WERI-Rb-1 (cell line): ENCODE measurements around the gene NPY5R.

ENCODE experiments used
- DNase-seq: peaks from one replicate; pipeline ENCODE4 v3.0.0-alpha.2; 2020
- H3K27ac ChIP-seq: fragments of 250-450 bp; sonication (Bioruptor Pico); 2 replicates; pipeline ENCODE4 v1.5.1; 2020; ENCODE audit warnings: mild to moderate bottlenecking, moderate library complexity
- H3K27me3 ChIP-seq: fragments of 250-450 bp; sonication (Bioruptor Pico); 2 replicates; pipeline ENCODE4 v1.5.1; 2021; ENCODE audit warnings: mild to moderate bottlenecking, low read depth, moderate library complexity; ENCODE audit not compliant: insufficient read depth, severe bottlenecking
- H3K36me3 ChIP-seq: fragments of 250-450 bp; sonication (Bioruptor Pico); 2 replicates; pipeline ENCODE4 v1.5.1; 2020; ENCODE audit warnings: mild to moderate bottlenecking, moderate library complexity
- H3K4me3 ChIP-seq: 2 replicates; pipeline ENCODE4 v1.5.1; 2011; ENCODE audit warnings: low read depth, mild to moderate bottlenecking, control low read depth, low read length
- H3K9me3 ChIP-seq: fragments of 250-450 bp; sonication (Bioruptor Pico); 2 replicates; pipeline ENCODE4 v1.5.1; 2021; ENCODE audit warnings: mild to moderate bottlenecking, moderate library complexity; ENCODE audit not compliant: severe bottlenecking
- TF ChIP-seq, protein P1 (sequence below): IDR thresholded peaks from 2 replicates; pipeline ENCODE4 v1.5.1; 2011; ENCODE audit warnings: low read depth, mild to moderate bottlenecking, control low read depth, inconsistent platforms, low read length

Gene NPY5R

GRCh38 chr4:163343604-163344146 lies at the start of gene NPY5R:
Gene NPY5R, plus strand, starts transcription at chr4:163343892. Its CDS starts 6,382 bp downstream, at chr4:163350274.
- H3K4me3 ChIP-seq: peak within 1 kb of the TSS; percentile 67
- H3K9me3 ChIP-seq: no peaks in the 10 kb centered on the region
- TF ChIP-seq, protein P1, sequence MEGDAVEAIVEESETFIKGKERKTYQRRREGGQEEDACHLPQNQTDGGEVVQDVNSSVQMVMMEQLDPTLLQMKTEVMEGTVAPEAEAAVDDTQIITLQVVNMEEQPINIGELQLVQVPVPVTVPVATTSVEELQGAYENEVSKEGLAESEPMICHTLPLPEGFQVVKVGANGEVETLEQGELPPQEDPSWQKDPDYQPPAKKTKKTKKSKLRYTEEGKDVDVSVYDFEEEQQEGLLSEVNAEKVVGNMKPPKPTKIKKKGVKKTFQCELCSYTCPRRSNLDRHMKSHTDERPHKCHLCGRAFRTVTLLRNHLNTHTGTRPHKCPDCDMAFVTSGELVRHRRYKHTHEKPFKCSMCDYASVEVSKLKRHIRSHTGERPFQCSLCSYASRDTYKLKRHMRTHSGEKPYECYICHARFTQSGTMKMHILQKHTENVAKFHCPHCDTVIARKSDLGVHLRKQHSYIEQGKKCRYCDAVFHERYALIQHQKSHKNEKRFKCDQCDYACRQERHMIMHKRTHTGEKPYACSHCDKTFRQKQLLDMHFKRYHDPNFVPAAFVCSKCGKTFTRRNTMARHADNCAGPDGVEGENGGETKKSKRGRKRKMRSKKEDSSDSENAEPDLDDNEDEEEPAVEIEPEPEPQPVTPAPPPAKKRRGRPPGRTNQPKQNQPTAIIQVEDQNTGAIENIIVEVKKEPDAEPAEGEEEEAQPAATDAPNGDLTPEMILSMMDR: no peak
- peaks cover 17% of the 10 kb centered on the region for H3K27me3 ChIP-seq
- peak; percentile 22 for DNase-seq
- no peak within 1 kb of the TSS for H3K27ac ChIP-seq
- H3K36me3 ChIP-seq: no peaks in the 10 kb centered on the region; the same call in none of the 2 replicates

DNA sequence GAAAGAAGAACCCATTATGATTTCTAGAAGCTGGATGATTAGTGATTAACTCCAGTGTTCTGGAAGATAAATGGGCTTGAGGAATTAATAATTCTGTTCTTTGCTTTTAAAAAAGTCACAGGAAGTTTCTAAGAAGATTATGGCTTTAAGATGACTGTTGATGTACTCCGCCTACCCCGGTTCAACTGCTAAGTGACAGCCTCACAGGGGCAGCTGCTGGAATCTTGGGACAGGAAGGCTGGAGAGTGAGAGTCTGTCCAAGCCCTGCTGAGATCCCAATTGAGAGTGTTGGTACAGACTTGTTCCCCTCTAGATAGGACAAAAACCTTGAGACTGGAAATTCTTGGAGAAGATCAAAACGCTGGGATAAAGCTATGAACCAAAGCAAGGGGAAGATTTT lies 48.6 kb upstream of the NPY5R start:
- DNase-seq: peak; percentile 62
- Histone ChIP-seq H3K9me3 (no peaks in the 10 kb centered on the region), H3K4me3 (no peak overlapping the region), H3K36me3 (no peaks in the 10 kb centered on the region), H3K27me3 (no peaks in the 10 kb centered on the region), H3K27ac (no peak overlapping the region)
- TF ChIP-seq, protein P1: no peak

DNA sequence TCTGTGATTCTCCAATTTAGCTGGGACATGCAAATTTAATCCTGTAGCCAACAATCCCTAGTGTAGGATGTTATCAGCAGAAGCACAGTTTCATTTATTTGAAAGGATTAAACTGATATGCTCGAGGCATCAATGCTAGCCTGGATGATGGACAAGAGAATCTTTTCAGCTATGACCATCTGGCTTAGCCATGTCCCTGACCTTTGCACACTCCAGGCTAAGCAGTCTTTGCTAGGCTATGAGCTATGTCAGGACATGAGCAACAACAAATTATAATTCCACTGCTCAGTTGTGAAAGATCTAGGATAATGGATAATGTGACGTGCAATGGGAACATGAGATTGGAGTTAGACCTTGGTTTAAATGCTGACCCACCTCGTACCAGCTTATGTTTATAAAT lies 43.2 kb upstream of the NPY5R start:
- Histone ChIP-seq H3K9me3 (no peaks in the 10 kb centered on the region), H3K27me3 (no peaks in the 10 kb centered on the region), H3K4me3 (no peak overlapping the region), H3K27ac (peak overlapping the region; percentile 27), H3K36me3 (no peaks in the 10 kb centered on the region)
- TF ChIP-seq, protein P1: no peak
- peak; percentile 60 for DNase-seq

- TF ChIP-seq, protein P1: no peak
- Histone ChIP-seq H3K4me3 (no peak overlapping the region), H3K36me3 (no peaks in the 10 kb centered on the region), H3K27me3 (no peaks in the 10 kb centered on the region), H3K9me3 (no peaks in the 10 kb centered on the region), H3K27ac (no peak overlapping the region)
- no peak for DNase-seq
Observed at GRCh38 chr4:163303069-163303468, 40.6 kb upstream of the NPY5R start.

- Histone ChIP-seq H3K36me3 (no peaks in the 10 kb centered on the region), H3K27me3 (no peaks in the 10 kb centered on the region), H3K27ac (no peak overlapping the region), H3K9me3 (no peaks in the 10 kb centered on the region), H3K4me3 (no peak overlapping the region)
- TF ChIP-seq, protein P1: no peak
- DNase-seq: no peak
Observed at GRCh38 chr4:163309466-163309865, 34.2 kb upstream of the NPY5R start.

GRCh38 chr4:163317110-163317509 lies 26.6 kb upstream of the NPY5R start:
- no peaks in the 10 kb centered on the region for H3K36me3 ChIP-seq
- no peak overlapping the region for H3K4me3 ChIP-seq
- no peak for DNase-seq
- peaks cover 13% of the 10 kb centered on the region for H3K9me3 ChIP-seq
- no peaks in the 10 kb centered on the region for H3K27me3 ChIP-seq
- no peak overlapping the region for H3K27ac ChIP-seq
- TF ChIP-seq, protein P1: no peak
